Ramos (cell line): Measurements from ENCODE around the gene GADD45B.
"Not testable (repeated sequence)": the region's sequence is repeated elsewhere in the genome, so short reads cannot be mapped to it uniquely, and the experiment has no call there.

ENCODE experiments used
- in situ Hi-C: fragments of 300-500 bp; cut with MboI; formaldehyde crosslinking; loops from one replicate; pipeline ENCODE4 v1.14.3; 2022; ENCODE audit warnings: low sequenced_read_pairs; ENCODE audit not compliant: unreplicated experiment

GADD45B gene

GRCh38 chr19:2443116-2443784 lies 32.7 kb upstream of the GADD45B start:
- in situ Hi-C loops, result no loop called here

DNA sequence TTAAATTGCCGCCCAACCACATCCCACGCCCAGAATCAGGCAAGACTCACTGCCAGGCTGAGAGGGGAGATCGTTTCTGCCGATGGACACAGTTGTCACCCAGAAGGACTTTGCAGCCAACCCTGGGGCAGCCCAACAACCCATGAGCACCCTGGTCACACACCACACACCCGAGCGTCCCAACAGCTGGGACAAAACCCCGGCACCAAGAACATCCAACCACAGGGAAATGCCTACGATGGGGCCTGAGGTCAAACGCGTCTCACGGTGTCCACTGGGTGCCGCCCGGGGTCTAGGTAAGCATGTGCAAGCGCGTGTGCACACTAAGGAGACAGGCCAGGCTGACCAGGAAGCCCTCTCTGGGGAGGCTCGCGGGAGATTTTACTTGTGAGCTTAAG lies 32.1 kb upstream of the GADD45B start:
- in situ Hi-C loops, result no loop called here

GRCh38 chr19:2444251-2445002 lies 31.5 kb upstream of the GADD45B start:
- in situ Hi-C loops, result no loop called here

GRCh38 chr19:2446381-2446780 lies 29.5 kb upstream of the GADD45B start:
- in situ Hi-C loops, result no loop called here

DNA sequence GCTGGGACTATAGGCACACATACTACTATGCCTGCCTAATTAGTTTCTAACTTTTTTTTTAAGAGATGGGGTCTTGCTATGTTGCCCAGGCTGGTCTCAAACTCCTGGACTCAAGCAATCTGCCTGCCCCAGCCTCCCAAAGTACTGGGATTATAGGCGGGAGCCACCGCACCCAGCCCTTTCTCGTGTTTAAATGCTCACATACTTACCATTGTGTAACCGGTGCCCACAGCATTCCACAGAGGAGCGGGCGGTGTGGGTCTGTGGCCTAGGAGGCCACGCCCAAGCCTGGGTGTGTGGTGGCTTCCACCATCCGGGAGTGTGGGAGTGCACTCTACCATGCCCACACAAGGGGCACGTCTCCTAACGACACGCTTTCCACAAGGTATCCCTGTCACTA lies 26.9 kb upstream of the GADD45B start:
- in situ Hi-C loops, result no loop called here

DNA sequence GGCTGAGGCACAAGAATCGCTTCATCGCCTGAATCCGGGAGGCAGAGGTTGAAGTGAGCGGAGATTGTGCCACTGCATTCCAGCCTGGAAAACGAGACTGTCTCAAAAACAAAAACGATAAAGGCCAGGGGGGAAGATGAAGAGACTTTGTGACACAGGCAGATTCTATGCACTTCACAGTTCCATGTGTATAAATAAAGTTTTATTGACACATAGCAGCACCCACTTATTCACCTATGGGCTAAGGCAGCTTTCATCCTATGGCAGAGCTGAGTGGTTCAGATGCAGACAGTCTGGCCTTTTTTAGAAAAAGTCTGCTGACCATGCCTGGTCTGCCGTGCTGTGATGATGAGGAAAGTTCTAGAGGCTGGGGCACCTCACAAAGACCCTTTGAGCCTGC lies 24.8 kb upstream of the GADD45B start:
- in situ Hi-C loops, result no loop called here

DNA sequence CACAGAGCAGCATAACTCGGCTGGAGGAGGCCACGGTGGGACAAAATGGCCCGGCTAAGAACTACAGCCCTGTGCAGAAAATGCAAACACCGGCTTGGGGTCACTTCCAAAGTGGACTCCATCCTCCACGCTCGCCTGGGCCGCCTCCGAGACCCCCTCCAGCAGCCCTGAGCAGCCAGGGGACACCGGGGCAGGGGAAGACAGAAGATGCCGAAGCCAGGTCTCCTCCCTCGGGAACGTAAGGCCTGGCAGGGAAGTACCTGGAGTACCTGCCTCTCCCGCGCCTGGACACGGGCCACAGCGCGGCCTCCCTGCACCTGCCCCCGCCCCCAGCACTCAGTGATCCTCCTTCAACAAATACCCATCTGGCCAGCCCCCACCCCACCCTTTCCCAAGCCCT lies 24.2 kb upstream of the GADD45B start:
- in situ Hi-C loops, result no loop called here

DNA sequence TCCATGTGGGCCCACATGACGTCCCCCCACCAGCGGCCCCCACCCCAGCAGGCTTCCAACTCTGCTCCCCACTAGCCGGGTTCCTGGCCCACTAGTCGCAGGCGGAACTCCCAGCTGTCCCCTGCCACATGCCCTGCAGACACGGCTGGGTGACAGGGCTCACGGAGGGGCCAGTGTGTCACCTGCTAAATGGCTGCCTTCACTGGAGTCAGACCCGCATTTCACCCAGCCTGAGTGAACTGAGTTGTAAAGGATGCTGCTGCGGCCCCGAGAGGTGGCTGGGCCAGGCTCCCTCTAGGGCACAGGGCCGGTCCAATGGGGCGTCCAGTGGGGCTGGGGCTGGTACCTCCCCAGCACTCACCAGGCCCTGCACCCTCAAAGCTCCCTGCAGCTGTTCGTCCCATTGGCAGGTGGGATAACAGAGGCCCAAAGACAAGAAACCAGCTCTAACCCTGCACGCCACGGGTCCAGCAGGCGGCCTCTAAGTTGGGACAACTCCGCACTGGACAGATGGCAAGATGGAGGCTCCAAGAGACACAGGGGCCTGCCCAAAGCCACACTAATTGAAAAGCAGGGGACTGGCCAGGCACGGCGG lies 22.4 kb upstream of the GADD45B start:
- in situ Hi-C loops, result no loop called here

GRCh38 chr19:2454199-2454961 lies 21.5 kb upstream of the GADD45B start:
- in situ Hi-C loops, result no loop called here

DNA sequence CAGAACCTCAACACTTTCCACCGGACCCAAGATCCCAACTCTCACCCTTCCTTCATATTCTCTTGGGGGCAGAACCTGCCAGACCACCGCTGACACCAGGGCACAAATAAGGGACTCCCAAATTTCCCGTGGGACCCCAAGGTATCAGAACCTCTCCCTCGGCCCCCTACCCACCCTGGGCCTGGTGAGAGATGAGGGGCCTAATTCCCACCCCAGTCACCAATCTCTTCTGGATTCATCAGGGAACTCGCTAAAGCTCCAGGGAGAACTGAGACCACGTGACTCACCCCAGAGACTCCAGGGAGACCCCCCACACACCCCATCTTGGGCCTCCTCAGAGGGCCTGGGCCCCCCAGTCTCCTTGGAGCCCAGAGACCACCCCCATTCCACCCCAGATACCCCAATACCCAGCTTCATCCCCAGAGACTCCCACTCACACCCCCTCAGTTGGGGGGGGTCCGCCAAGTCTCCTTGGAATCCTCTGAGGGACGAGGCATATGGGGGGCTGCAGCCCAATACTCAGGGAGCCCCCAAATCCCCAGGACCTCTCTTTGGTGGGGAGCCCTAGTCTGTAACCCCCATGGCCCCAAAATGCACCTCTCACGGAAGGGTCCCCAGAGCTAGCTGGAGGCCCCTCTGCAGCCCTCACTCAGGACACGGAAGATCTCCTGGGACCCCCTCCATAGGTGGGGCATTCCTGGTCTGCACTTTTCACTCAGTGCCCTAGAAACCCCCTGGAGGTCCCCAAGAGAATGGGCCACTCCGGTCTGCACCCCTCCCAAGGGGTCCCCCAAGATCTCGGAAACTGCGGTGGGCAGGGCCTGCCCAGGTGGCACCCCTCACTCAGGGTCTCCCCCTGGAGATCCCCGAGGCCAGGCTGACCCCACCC lies 20.7 kb upstream of the GADD45B start:
- in situ Hi-C loops, result no loop called here

GRCh38 chr19:2455851-2456570 lies 19.9 kb upstream of the GADD45B start:
- in situ Hi-C loops, result no loop called here

DNA sequence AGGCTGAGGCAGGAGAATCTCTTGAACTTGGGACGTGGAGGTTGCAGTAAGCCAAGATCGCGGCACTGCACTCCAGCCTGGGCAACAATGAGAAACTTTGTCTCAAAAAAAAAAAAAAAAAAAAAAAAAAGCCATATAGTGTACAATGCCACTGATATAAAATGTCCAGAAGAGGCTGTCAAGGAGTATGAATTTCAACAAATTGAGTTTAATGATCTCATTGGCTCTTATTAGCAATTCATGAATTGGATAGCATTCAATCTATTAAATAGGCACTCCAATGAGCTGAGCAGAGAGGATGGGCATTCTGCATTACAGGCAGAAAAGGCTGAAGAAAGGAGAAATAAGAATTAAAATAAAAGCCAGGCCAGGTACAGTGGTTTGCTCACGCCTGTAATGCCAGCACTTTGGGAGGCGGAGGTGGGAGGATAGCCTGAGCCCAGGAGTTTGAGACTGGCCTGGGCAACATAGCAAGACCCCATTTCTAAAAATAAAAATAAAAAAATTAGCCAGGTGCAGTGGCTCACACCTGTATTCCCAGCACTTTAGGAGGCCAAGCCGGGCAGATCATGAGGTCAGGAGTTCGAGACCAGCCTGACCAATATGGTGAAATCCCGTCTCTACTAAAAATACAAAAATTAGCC lies 18.4 kb upstream of the GADD45B start:
- in situ Hi-C loops, result no loop called here

DNA sequence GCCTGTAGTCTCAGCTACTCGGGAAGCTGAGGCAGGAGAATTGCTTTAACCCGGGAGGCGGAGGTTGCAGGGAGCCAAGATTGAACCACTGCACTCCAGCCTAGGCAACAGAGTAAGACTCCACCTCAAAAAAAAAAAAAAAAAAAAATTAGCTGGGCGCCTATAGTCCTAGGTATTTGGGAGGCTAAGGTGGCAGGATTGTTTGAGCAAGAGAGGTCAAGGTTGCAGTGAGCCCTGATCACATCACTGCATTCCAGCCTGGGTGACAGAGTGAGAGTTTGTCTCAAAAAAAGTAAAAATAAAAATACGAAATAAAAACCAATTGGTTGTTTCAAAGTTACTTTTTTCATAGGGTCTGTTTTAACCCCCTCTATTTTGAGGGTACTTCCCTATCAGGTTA lies 17.9 kb upstream of the GADD45B start:
- in situ Hi-C loops, result no loop called here

DNA sequence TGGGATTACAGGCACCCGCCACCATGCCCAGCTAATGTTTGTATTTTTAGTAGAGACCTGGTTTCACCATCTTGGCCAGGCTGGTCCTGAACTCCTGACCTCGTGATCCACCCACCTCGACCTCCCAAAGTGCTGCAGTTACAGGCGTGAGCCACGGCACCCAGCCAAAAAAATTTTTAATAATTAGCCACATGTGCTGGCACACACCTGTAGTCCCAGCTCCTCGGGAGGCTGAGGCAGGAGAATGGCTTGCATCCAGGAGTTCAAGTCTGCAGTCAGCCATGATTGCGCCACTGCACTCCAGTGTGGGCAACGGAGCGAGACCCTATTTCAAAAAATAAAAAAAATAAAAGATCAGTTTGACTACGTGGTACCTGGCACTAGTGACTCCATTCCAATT lies 17.2 kb upstream of the GADD45B start:
- in situ Hi-C loops, result not testable (repeated sequence)

GRCh38 chr19:2460245-2460644 lies 15.7 kb upstream of the GADD45B start:
- in situ Hi-C loops, result no loop called here

- in situ Hi-C loops, result no loop called here
Measured at GRCh38 chr19:2461751-2462634, 13.9 kb upstream of the GADD45B start.

DNA sequence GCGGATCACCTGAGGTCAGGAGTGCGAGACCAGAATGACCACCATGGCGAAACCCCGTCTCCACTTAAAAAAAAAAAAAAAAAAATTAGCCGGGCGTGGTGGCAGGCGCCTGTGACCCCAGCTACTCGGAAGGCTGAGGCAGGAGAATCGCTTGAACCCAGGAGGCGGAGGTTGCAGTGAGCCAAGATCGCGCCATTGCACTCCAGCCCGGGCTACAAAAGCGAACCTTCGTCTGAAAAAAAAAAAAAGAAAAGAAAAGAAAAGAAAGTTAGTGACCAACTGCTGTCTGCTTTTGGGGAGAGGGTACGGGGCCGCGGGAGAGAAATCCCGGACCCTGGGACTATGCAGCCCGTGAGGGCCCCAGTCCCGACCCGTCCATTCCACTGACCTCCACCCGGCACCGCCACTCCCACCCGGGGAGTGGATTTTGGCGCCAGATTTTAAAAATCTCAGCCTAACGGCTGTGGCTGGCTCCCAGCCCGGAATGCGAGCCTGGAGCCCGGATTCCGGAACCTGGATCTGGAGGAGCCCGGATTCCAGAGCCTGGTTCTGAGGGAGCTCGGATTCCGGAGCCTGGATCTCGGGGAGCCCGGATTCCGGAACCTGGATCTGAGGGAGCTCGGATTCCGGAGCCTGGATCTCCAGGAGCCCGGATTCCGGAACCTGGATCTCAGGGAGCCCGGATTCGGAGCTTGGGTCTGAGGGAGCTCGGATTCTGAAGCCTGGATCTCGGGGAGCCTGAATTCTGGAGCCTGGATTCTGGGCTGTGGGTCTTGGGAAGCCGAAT lies 13.1 kb upstream of the GADD45B start:
- in situ Hi-C loops, result no loop called here
